Peyer's patch (tissue), 4 donors: ENCODE data around the gene MEG3. TPM values are rescaled to one million over a fixed set of nuclear protein-coding genes. Genes with fewer than 3 reads are reported as not detected.

Experiments used
- DNase-seq, 3 donors: peaks; one replicate each; pipeline ENCODE4 v3.0.0-alpha.2; 2017 to 2019
- H3K27ac ChIP-seq, 4 donors: fragments of 200-600 bp; sonication (generic); one replicate each; pipeline ENCODE4 v1.5.1; 2016 to 2019
- H3K27me3 ChIP-seq, 2 donors: fragments of 200-600 bp; sonication (generic); one replicate each; pipeline ENCODE4 v1.5.1; 2019
- H3K36me3 ChIP-seq, 3 donors: fragments of 200-600 bp; sonication (generic); one replicate each; pipeline ENCODE4 v1.5.1; 2016 to 2019
- H3K4me1 ChIP-seq, 4 donors: fragments of 200-600 bp; sonication (generic); one replicate each; pipeline ENCODE4 v1.5.1; 2016 to 2019
- H3K4me3 ChIP-seq, 4 donors: fragments of 200-600 bp; sonication (generic); 1 replicate in 3 of 4; 2 replicates in 1 of 4; pipeline ENCODE4 v1.5.1; 2016 to 2019; ENCODE audit warnings: mild to moderate bottlenecking in 1 of 4
- H3K9me3 ChIP-seq, 4 donors: fragments of 200-600 bp; sonication (generic); one replicate each; pipeline ENCODE4 v1.5.1; 2016 to 2019; ENCODE audit warnings: mild to moderate bottlenecking in 1 of 4
- POLR2A ChIP-seq, 2 donors: fragments of 450-650 bp; IDR thresholded peaks; one replicate each; pipeline ENCODE4 v1.5.1; 2017; ENCODE audit warnings: antibody characterized with exemption in 2 of 2, mild to moderate bottlenecking in 2 of 2, moderate library complexity in 2 of 2
- total RNA-seq, 4 donors: library from RNA; depleted of rRNA; stranded (reverse); fragments of >200 nt; gene quantifications; one replicate each; pipeline ENCODE4 v1.1.0, GENCODE V29; 2016
- TF ChIP-seq, protein P1 (sequence below), 6 experiments: fragments of 450-650 bp in 4 of 6; fragments of 200-600 bp in 2 of 6; sonication (generic) in 1 of 6; IDR thresholded peaks; one replicate each; pipeline ENCODE4 v1.5.1; 2017 to 2019; ENCODE audit warnings: antibody characterized with exemption in 6 of 6, mild to moderate bottlenecking in 3 of 6, moderate library complexity in 1 of 6

Gene MEG3
- total RNA-seq, 4 donors from 2014 or later, result 5.8 to 135 (median 33.8) TPM

DNA sequence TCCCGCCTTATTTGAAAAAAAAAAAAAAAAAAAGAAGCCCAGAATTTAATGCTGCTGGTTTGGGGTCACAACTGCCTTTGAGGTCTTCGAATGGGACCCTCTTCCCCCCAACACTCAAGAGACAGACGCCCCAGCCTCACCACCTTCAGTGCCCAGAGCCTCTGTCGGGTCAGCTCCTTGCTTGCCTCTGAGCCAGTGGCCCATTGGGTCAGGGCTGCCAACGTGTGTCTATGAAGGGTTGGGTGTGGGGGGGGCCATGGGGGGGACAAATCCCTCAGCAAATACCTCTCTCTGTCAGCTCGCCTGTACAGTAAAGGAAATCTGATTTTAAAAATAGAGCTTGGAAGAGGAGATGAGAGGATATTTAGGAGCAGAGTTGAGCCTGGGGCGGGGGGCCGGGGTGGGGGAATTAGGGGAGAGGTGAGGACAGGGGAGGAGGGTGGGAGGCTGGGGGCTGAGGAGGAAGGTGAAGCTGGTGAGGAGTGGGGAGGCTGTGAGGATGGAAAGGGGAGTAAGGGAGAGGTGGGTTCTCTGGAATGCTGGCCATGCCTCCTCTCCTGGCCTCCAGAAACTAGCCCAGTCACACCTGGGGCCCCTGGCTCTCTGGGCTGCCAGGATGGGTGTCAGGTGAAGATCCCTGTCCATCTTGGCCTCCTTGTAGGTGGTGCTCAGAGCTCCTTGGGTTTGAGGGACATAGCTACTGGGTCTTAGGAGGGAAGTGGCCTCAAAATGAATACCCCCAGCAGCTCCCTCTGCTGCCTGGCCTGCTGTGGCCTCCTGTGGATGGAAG is 64.3 kb downstream of the MEG3 start:
- Histone ChIP-seq H3K36me3 (no peaks in the 10 kb centered on the region), H3K9me3 (no peaks in the 10 kb centered on the region), H3K4me3 (no peak overlapping the region), H3K27me3 (no peaks in the 10 kb centered on the region), H3K4me1 (no peaks in the 10 kb centered on the region), H3K27ac (no peak overlapping the region)
- TF ChIP-seq, protein P1, sequence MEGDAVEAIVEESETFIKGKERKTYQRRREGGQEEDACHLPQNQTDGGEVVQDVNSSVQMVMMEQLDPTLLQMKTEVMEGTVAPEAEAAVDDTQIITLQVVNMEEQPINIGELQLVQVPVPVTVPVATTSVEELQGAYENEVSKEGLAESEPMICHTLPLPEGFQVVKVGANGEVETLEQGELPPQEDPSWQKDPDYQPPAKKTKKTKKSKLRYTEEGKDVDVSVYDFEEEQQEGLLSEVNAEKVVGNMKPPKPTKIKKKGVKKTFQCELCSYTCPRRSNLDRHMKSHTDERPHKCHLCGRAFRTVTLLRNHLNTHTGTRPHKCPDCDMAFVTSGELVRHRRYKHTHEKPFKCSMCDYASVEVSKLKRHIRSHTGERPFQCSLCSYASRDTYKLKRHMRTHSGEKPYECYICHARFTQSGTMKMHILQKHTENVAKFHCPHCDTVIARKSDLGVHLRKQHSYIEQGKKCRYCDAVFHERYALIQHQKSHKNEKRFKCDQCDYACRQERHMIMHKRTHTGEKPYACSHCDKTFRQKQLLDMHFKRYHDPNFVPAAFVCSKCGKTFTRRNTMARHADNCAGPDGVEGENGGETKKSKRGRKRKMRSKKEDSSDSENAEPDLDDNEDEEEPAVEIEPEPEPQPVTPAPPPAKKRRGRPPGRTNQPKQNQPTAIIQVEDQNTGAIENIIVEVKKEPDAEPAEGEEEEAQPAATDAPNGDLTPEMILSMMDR (IDR thresholded peaks at IDR 0.05), result no peak
- no peak for TF ChIP-seq POLR2A (IDR thresholded peaks at IDR 0.05)
- peak in 2 of 3 donors; percentile 24 to 32 for DNase-seq

GRCh38 chr14:100891051-100891450 is 65.1 kb downstream of the MEG3 start:
- no peaks in the 10 kb centered on the region for H3K4me1 ChIP-seq
- TF ChIP-seq, protein P1 (IDR thresholded peaks at IDR 0.05), result no peak
- TF ChIP-seq POLR2A (IDR thresholded peaks at IDR 0.05), result no peak
- H3K27ac ChIP-seq, result no peak overlapping the region
- H3K4me3 ChIP-seq, result no peak overlapping the region
- H3K27me3 ChIP-seq, result no peaks in the 10 kb centered on the region
- no peaks in the 10 kb centered on the region for H3K9me3 ChIP-seq
- H3K36me3 ChIP-seq, result no peaks in the 10 kb centered on the region
- DNase-seq, result peak in 2 of 3 donors; percentile 21 to 25

GRCh38 chr14:100891501-100892445 is 65.9 kb downstream of the MEG3 start:
- H3K27ac ChIP-seq, result no peak overlapping the region
- H3K4me1 ChIP-seq, result no peaks in the 10 kb centered on the region
- H3K4me3 ChIP-seq, result no peak overlapping the region
- H3K27me3 ChIP-seq, result no peaks in the 10 kb centered on the region
- H3K36me3 ChIP-seq, result no peaks in the 10 kb centered on the region
- H3K9me3 ChIP-seq, result no peaks in the 10 kb centered on the region
- DNase-seq, result peak in 2 of 3 donors; percentile 25 to 27
- TF ChIP-seq, protein P1 (IDR thresholded peaks at IDR 0.05), result no peak
- TF ChIP-seq POLR2A (IDR thresholded peaks at IDR 0.05), result no peak

- Histone ChIP-seq H3K27me3 (no peaks in the 10 kb centered on the region), H3K4me1 (no peaks in the 10 kb centered on the region), H3K27ac (no peak overlapping the region), H3K4me3 (no peak overlapping the region), H3K9me3 (no peaks in the 10 kb centered on the region), H3K36me3 (no peaks in the 10 kb centered on the region)
- TF ChIP-seq POLR2A (IDR thresholded peaks at IDR 0.05), result no peak
- TF ChIP-seq, protein P1 (IDR thresholded peaks at IDR 0.05), result no peak
- DNase-seq, result peak in 2 of 3 donors; percentile 6 to 19
Measured at GRCh38 chr14:100892496-100893227, 66.7 kb downstream of the MEG3 start.

DNA sequence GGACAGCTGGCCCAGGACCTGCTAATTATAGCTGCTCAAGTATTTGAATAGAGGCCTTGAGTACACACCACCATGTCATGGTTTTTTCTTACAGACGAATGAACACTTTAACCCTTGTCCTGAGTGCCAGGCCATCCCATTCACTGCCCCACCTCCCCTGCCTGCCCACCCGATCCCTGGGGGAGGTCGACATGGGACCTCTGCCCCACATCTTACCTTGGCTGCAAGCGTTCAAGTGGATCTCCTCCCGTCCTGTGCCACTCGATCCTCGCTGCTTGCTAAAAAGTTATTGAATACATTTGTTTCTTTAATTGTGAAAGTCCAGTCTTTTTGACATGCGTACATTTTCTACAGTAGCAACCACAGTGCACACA is 67.3 kb downstream of the MEG3 start:
- no peak overlapping the region for H3K27ac ChIP-seq
- peak; percentile 6 to 24 (median 19) for DNase-seq
- no peaks in the 10 kb centered on the region for H3K4me1 ChIP-seq
- H3K36me3 ChIP-seq, result no peaks in the 10 kb centered on the region
- H3K9me3 ChIP-seq, result no peaks in the 10 kb centered on the region
- no peak for TF ChIP-seq POLR2A (IDR thresholded peaks at IDR 0.05)
- TF ChIP-seq, protein P1 (IDR thresholded peaks at IDR 0.05), result no peak
- no peak overlapping the region for H3K4me3 ChIP-seq
- H3K27me3 ChIP-seq, result no peaks in the 10 kb centered on the region
